ENCODE results near the gene B3GALT5. TPM values are rescaled to one million over a fixed set of nuclear protein-coding genes. Genes with fewer than 3 reads are reported as not detected.

B3GALT5 gene
- total and polyA plus RNA-seq, 9 donors: 0.08 to 0.84 (median 0.24) TPM

GRCh38 chr21:39673736-39674135 is 61.0 kb downstream of the B3GALT5 start:
- WGBS (ENCODE audit: insufficient coverage): 40% methylated on average over 10 of the region's 11 CpGs
- H3K4me3 ChIP-seq (ENCODE audit: low read length): no peak overlapping the region
- H3K36me3 ChIP-seq (ENCODE audit: control insufficient read depth, insufficient read depth, low read length): no peaks in the 10 kb centered on the region
- peaks cover 19% of the 10 kb centered on the region for H3K4me1 ChIP-seq (ENCODE audit: control insufficient read depth, insufficient read depth, low read length)
- H3K27ac ChIP-seq (ENCODE audit: low read length): no peak overlapping the region
- H3K9me3 ChIP-seq (replicated peaks; ENCODE audit: control insufficient read depth, low read depth, low read length): no peaks in the 10 kb centered on the region
- peak; percentile 30 for DNase-seq
- no peaks in the 10 kb centered on the region for H3K27me3 ChIP-seq (ENCODE audit: control insufficient read depth, insufficient read depth, low read length)

GRCh38 chr21:39674801-39675200 is 62.1 kb downstream of the B3GALT5 start:
- Histone ChIP-seq H3K36me3 (ENCODE audit: control insufficient read depth, insufficient read depth, low read length) (no peaks in the 10 kb centered on the region), H3K4me3 (ENCODE audit: low read length) (no peak overlapping the region), H3K27me3 (ENCODE audit: control insufficient read depth, insufficient read depth, low read length) (no peaks in the 10 kb centered on the region), H3K9me3 (replicated peaks; ENCODE audit: control insufficient read depth, low read depth, low read length) (no peaks in the 10 kb centered on the region), H3K4me1 (ENCODE audit: control insufficient read depth, insufficient read depth, low read length) (peaks cover 19% of the 10 kb centered on the region), H3K27ac (ENCODE audit: low read length) (no peak overlapping the region)
- DNase-seq: no peak
- WGBS (ENCODE audit: insufficient coverage): 88% methylated on average over 9 of the region's 10 CpGs

- peak overlapping the region; percentile 49 for H3K27ac ChIP-seq (ENCODE audit: low read length)
- H3K4me3 ChIP-seq (ENCODE audit: low read length): no peak overlapping the region
- no peaks in the 10 kb centered on the region for H3K36me3 ChIP-seq (ENCODE audit: control insufficient read depth, insufficient read depth, low read length)
- H3K27me3 ChIP-seq (ENCODE audit: control insufficient read depth, insufficient read depth, low read length): no peaks in the 10 kb centered on the region
- no peaks in the 10 kb centered on the region for H3K9me3 ChIP-seq (replicated peaks; ENCODE audit: control insufficient read depth, low read depth, low read length)
- 82% methylated on average over 2 of the region's 12 CpGs for WGBS (ENCODE audit: insufficient coverage)
- peaks cover 19% of the 10 kb centered on the region for H3K4me1 ChIP-seq (ENCODE audit: control insufficient read depth, insufficient read depth, low read length)
- no peak for DNase-seq
Measured at GRCh38 chr21:39675590-39675989, 62.9 kb downstream of the B3GALT5 start.

- no peaks in the 10 kb centered on the region for H3K27me3 ChIP-seq (ENCODE audit: control insufficient read depth, insufficient read depth, low read length)
- H3K4me3 ChIP-seq (ENCODE audit: low read length): no peak overlapping the region
- 30% methylated on average over 9 of the region's 14 CpGs for WGBS (ENCODE audit: insufficient coverage)
- H3K4me1 ChIP-seq (ENCODE audit: control insufficient read depth, insufficient read depth, low read length): peaks cover 19% of the 10 kb centered on the region
- peak overlapping the region; percentile 49 for H3K27ac ChIP-seq (ENCODE audit: low read length)
- H3K9me3 ChIP-seq (replicated peaks; ENCODE audit: control insufficient read depth, low read depth, low read length): no peaks in the 10 kb centered on the region
- DNase-seq: peak; percentile 71
- no peaks in the 10 kb centered on the region for H3K36me3 ChIP-seq (ENCODE audit: control insufficient read depth, insufficient read depth, low read length)
Measured at GRCh38 chr21:39675993-39676661, 63.4 kb downstream of the B3GALT5 start.

- WGBS (ENCODE audit: insufficient coverage): 80% methylated on average over 1 of the region's 4 CpGs
- Histone ChIP-seq H3K36me3 (ENCODE audit: control insufficient read depth, insufficient read depth, low read length) (no peaks in the 10 kb centered on the region), H3K4me3 (ENCODE audit: low read length) (no peak overlapping the region), H3K4me1 (ENCODE audit: control insufficient read depth, insufficient read depth, low read length) (peaks cover 12% of the 10 kb centered on the region), H3K27me3 (ENCODE audit: control insufficient read depth, insufficient read depth, low read length) (no peaks in the 10 kb centered on the region), H3K9me3 (replicated peaks; ENCODE audit: control insufficient read depth, low read depth, low read length) (no peaks in the 10 kb centered on the region), H3K27ac (ENCODE audit: low read length) (no peak overlapping the region)
- DNase-seq: no peak
Measured at GRCh38 chr21:39680216-39680615, 67.5 kb downstream of the B3GALT5 start.

GRCh38 chr21:39681257-39681656 is 68.5 kb downstream of the B3GALT5 start:
- peaks cover 3% of the 10 kb centered on the region for H3K4me1 ChIP-seq (ENCODE audit: control insufficient read depth, insufficient read depth, low read length)

GRCh38 chr21:39681845-39682244 is 69.1 kb downstream of the B3GALT5 start:
- no peaks in the 10 kb centered on the region for H3K4me1 ChIP-seq (ENCODE audit: control insufficient read depth, insufficient read depth, low read length)
- no peaks in the 10 kb centered on the region for H3K9me3 ChIP-seq (replicated peaks; ENCODE audit: control insufficient read depth, low read depth, low read length)
- no peaks in the 10 kb centered on the region for H3K27me3 ChIP-seq (ENCODE audit: control insufficient read depth, insufficient read depth, low read length)
- H3K27ac ChIP-seq (ENCODE audit: low read length): no peak overlapping the region
- WGBS (ENCODE audit: insufficient coverage): no CpG with 5 or more reads among the region's 2 CpGs
- H3K4me3 ChIP-seq (ENCODE audit: low read length): no peak overlapping the region
- DNase-seq: no peak
- H3K36me3 ChIP-seq (ENCODE audit: control insufficient read depth, insufficient read depth, low read length): no peaks in the 10 kb centered on the region

More at GRCh38 chr21:39681257-39681656, 68.5 kb downstream of the B3GALT5 start:
- Histone ChIP-seq H3K9me3 (replicated peaks; ENCODE audit: control insufficient read depth, low read depth, low read length) (no peaks in the 10 kb centered on the region), H3K4me3 (ENCODE audit: low read length) (no peak overlapping the region), H3K27me3 (ENCODE audit: control insufficient read depth, insufficient read depth, low read length) (no peaks in the 10 kb centered on the region), H3K36me3 (ENCODE audit: control insufficient read depth, insufficient read depth, low read length) (no peaks in the 10 kb centered on the region), H3K27ac (ENCODE audit: low read length) (no peak overlapping the region)
- no CpG with 5 or more reads among the region's 4 CpGs for WGBS (ENCODE audit: insufficient coverage)
- no peak for DNase-seq

GRCh38 chr21:39685236-39685635 is 72.5 kb downstream of the B3GALT5 start:
- no CpG with 5 or more reads among the region's 1 CpG for WGBS (ENCODE audit: insufficient coverage)
- Histone ChIP-seq H3K27ac (ENCODE audit: low read length) (no peak overlapping the region), H3K4me1 (ENCODE audit: control insufficient read depth, insufficient read depth, low read length) (no peaks in the 10 kb centered on the region), H3K27me3 (ENCODE audit: control insufficient read depth, insufficient read depth, low read length) (no peaks in the 10 kb centered on the region), H3K36me3 (ENCODE audit: control insufficient read depth, insufficient read depth, low read length) (no peaks in the 10 kb centered on the region), H3K9me3 (replicated peaks; ENCODE audit: control insufficient read depth, low read depth, low read length) (no peaks in the 10 kb centered on the region), H3K4me3 (ENCODE audit: low read length) (no peak overlapping the region)
- DNase-seq: no peak

- Histone ChIP-seq H3K36me3 (ENCODE audit: control insufficient read depth, insufficient read depth, low read length) (no peaks in the 10 kb centered on the region), H3K4me3 (ENCODE audit: low read length) (no peak overlapping the region), H3K27ac (ENCODE audit: low read length) (no peak overlapping the region), H3K27me3 (ENCODE audit: control insufficient read depth, insufficient read depth, low read length) (no peaks in the 10 kb centered on the region), H3K9me3 (replicated peaks; ENCODE audit: control insufficient read depth, low read depth, low read length) (no peaks in the 10 kb centered on the region), H3K4me1 (ENCODE audit: control insufficient read depth, insufficient read depth, low read length) (no peaks in the 10 kb centered on the region)
- no peak for DNase-seq
- 100% methylated on average over 1 of the region's 5 CpGs for WGBS (ENCODE audit: insufficient coverage)
Measured at GRCh38 chr21:39685991-39686390, 73.3 kb downstream of the B3GALT5 start.

GRCh38 chr21:39686646-39687468 is 74.1 kb downstream of the B3GALT5 start:
- no peaks in the 10 kb centered on the region for H3K4me1 ChIP-seq (ENCODE audit: control insufficient read depth, insufficient read depth, low read length)
- H3K4me3 ChIP-seq (ENCODE audit: low read length): no peak overlapping the region
- H3K27me3 ChIP-seq (ENCODE audit: control insufficient read depth, insufficient read depth, low read length): no peaks in the 10 kb centered on the region
- no peaks in the 10 kb centered on the region for H3K36me3 ChIP-seq (ENCODE audit: control insufficient read depth, insufficient read depth, low read length)
- H3K27ac ChIP-seq (ENCODE audit: low read length): no peak overlapping the region
- WGBS (ENCODE audit: insufficient coverage): 73% methylated on average over 10 of the region's 15 CpGs
- no peaks in the 10 kb centered on the region for H3K9me3 ChIP-seq (replicated peaks; ENCODE audit: control insufficient read depth, low read depth, low read length)
- no peak for DNase-seq

Measured in muscle of leg (tissue), 11 donors.